Stimulated activated CD8-positive, alpha-beta memory T cell treated with anti-CD3 and anti-CD28 coated beads, Interleukin-2, amount 100 ng/mL, for 48 hours (primary cell): ENCODE results near the gene PI4KB.

Experiments used
- DNase-seq, 2 donors: peaks; one replicate each; pipeline ENCODE4 v3.0.0-alpha.2; 2020; ENCODE audit warnings: low read depth in 2 of 2

PI4KB gene

GRCh38 chr1:151311589-151312331 is 15.5 kb downstream of the PI4KB start:
- peak; percentile 60 to 75 for DNase-seq

- DNase-seq = no peak
Observed at GRCh38 chr1:151311011-151311410, 16.2 kb downstream of the PI4KB start.

GRCh38 chr1:151309811-151310323 is 17.3 kb downstream of the PI4KB start:
- DNase-seq = no peak

GRCh38 chr1:151294742-151295462 is 32.3 kb downstream of the PI4KB start:
- DNase-seq = no peak

GRCh38 chr1:151293093-151293492 is 34.1 kb downstream of the PI4KB start:
- DNase-seq = no peak

- no peak for DNase-seq
Observed at GRCh38 chr1:151292207-151293030, 34.8 kb downstream of the PI4KB start.

GRCh38 chr1:151290709-151291303 is 36.4 kb downstream of the PI4KB start:
- DNase-seq = no peak

GRCh38 chr1:151289991-151290708 is 37.1 kb downstream of the PI4KB start:
- no peak for DNase-seq

GRCh38 chr1:151289080-151289935 is 37.9 kb downstream of the PI4KB start:
- DNase-seq = no peak

GRCh38 chr1:151288502-151288901 is 38.7 kb downstream of the PI4KB start:
- DNase-seq = no peak

GRCh38 chr1:151287767-151288500 is 39.3 kb downstream of the PI4KB start:
- no peak for DNase-seq

- DNase-seq = no peak
Observed at GRCh38 chr1:151287341-151287699, 39.9 kb downstream of the PI4KB start.

GRCh38 chr1:151286619-151287340 is 40.4 kb downstream of the PI4KB start:
- no peak for DNase-seq

GRCh38 chr1:151284013-151284577 is 43.1 kb downstream of the PI4KB start:
- DNase-seq = no peak

- no peak for DNase-seq
Observed at GRCh38 chr1:151282883-151283725, 44.1 kb downstream of the PI4KB start.

- DNase-seq = peak; percentile 95 to 98
Observed at GRCh38 chr1:151281969-151282882, 45.0 kb downstream of the PI4KB start, which contains the start of gene ZNF687. Gene ZNF687 (plus strand): TSS chr1:151282299. CDS start chr1:151286292, 3,993 bp downstream.
